K562 (cell line): ENCODE measurements around the gene ABCC10. TPM values are rescaled to one million over a fixed set of nuclear protein-coding genes. Genes with fewer than 3 reads are reported as not detected.
"Not testable (repeated sequence)": the region's sequence is repeated elsewhere in the genome, so short reads cannot be mapped to it uniquely, and the experiment has no call there.

Experiments
- ATAC-seq: fragments of 200-7000 bp; cut with Tn5 transposase; 3 replicates; pipeline ENCODE4 v1.9.1; 2020; ENCODE audit warnings: moderate library complexity
- BruUV-seq: library from RNA; stranded (reverse); fragments of 400-500 nt; replicated peaks from 2 replicates; lab custom pipeline; 2021; lab: Mats Ljungman, UMichigan
- CTCF ChIA-PET: fragments of 300-600 bp; formaldehyde crosslinking; extraction: SDS; loops from one replicate; lab custom pipeline; 2021; ENCODE audit warnings: low intra/inter-chr PET ratio; lab: Yijun Ruan, JAX
- POLR2A ChIA-PET: fragments of 300-600, 350-650 bp; sonication (Branson Sonifier 250); formaldehyde crosslinking; extraction: SDS; loops from one replicate; lab custom pipeline; 2021; ENCODE audit warnings: antibody characterized with exemption, inconsistent platforms; lab: Yijun Ruan, JAX
- DNase-seq, 4 experiments: peaks; one replicate each; pipeline versions ENCODE4 v3.0.0 to v3.0.0-alpha.2; 2011 to 2018; ENCODE audit warnings: low spot score in 3 of 4, mixed read lengths in 3 of 4; ENCODE audit errors: extremely low read depth in 1 of 4
- FAIRE-seq: peaks from 2 replicates; lab custom pipeline; 2011; peaks lifted over from hg19 to GRCh38; lab: Jason Lieb, UNC
- H2AFZ ChIP-seq: 2 replicates; pipeline ENCODE4 v1.6.0; 2011; ENCODE audit warnings: low read depth, low read length, control low read depth, inconsistent platforms
- H3K27ac ChIP-seq: fragments of 200-600 bp; 3 replicates; pipeline ENCODE4 v1.8.0; 2011; ENCODE audit warnings: low read depth, mild to moderate bottlenecking, control low read depth, inconsistent platforms, low read length, moderate library complexity, mixed read lengths; ENCODE audit errors: extremely low read depth
- H3K27me3 ChIP-seq, 2 experiments: fragments of 300-600 bp in 1 of 2; 2 replicates in 1 of 2; 3 replicates in 1 of 2; pipeline versions ENCODE4 v1.6.0 to v1.8.0; 2011; ENCODE audit warnings: inconsistent platforms in 2 of 2, low read length in 2 of 2, mild to moderate bottlenecking in 1 of 2, mixed read lengths in 1 of 2, moderate library complexity in 1 of 2; ENCODE audit not compliant: control insufficient read depth in 2 of 2, insufficient read depth in 2 of 2
- H3K36me3 ChIP-seq: fragments of 300-600 bp; 3 replicates; pipeline ENCODE4 v1.8.0; 2011; ENCODE audit warnings: mild to moderate bottlenecking, low read length, inconsistent platforms; ENCODE audit not compliant: control insufficient read depth, insufficient read depth
- H3K4me1 ChIP-seq, 2 experiments: fragments of 200-600 bp in 1 of 2; replicated peaks in 1 of 2; 2 replicates in 1 of 2; 3 replicates in 1 of 2; pipeline versions ENCODE4 v1.5.1 to v1.8.0; 2011; ENCODE audit warnings: inconsistent platforms in 2 of 2, low read length in 2 of 2, mild to moderate bottlenecking in 1 of 2, mixed read lengths in 1 of 2, moderate library complexity in 1 of 2; ENCODE audit not compliant: control insufficient read depth in 2 of 2, insufficient read depth in 2 of 2
- H3K4me2 ChIP-seq: 2 replicates; pipeline ENCODE4 v1.6.1; 2011; ENCODE audit warnings: low read length, control low read depth, inconsistent platforms, mixed read lengths; ENCODE audit not compliant: insufficient read depth
- H3K4me3 ChIP-seq: fragments of 200-600 bp; sonication (generic), shearing (Covaris generic); 2 replicates; pipeline ENCODE4 v1.5.1; 2016; ENCODE audit warnings: control low read depth, inconsistent platforms
- H3K79me2 ChIP-seq: fragments of 200-600 bp; 3 replicates; pipeline ENCODE4 v1.8.0; 2011; ENCODE audit warnings: low read length, inconsistent platforms; ENCODE audit not compliant: control insufficient read depth, insufficient read depth
- H3K9ac ChIP-seq, 2 experiments: 2 replicates each; pipeline versions ENCODE4 v1.6.0 to v1.6.1; 2011; ENCODE audit warnings: low read depth in 2 of 2, low read length in 2 of 2, control low read depth in 1 of 2, inconsistent platforms in 1 of 2, mild to moderate bottlenecking in 1 of 2, mixed read lengths in 1 of 2; ENCODE audit not compliant: insufficient read depth in 1 of 2
- H3K9me1 ChIP-seq: one replicate; pipeline ENCODE4 v1.6.0; 2011; ENCODE audit warnings: inconsistent platforms, mild to moderate bottlenecking, low read length, moderate library complexity; ENCODE audit not compliant: control insufficient read depth, insufficient read depth
- H3K9me3 ChIP-seq: replicated peaks from 2 replicates; pipeline ENCODE4 v1.5.1; 2011; ENCODE audit warnings: low read depth, low read length, inconsistent platforms; ENCODE audit not compliant: control insufficient read depth, insufficient read depth
- H4K20me1 ChIP-seq: replicated peaks from 2 replicates; pipeline ENCODE4 v1.6.1; 2011; ENCODE audit warnings: low read length, inconsistent platforms, mixed read lengths; ENCODE audit not compliant: control insufficient read depth, insufficient read depth
- CEBPG ChIP-seq, 3 experiments: fragments of 200-800 bp in 1 of 3; sonication (Bioruptor generic) in 1 of 3; sonication (generic) in 1 of 3; formaldehyde crosslinking in 1 of 3; IDR thresholded peaks in 2 of 3; conservative IDR thresholded peaks in 1 of 3; 2 replicates each; pipeline versions ENCODE4 v1.6.1 to v1.8.0; 2016 to 2022; ENCODE audit warnings: missing compliant biosample characterization in 2 of 3, missing genetic modification characterization in 2 of 3, mild to moderate bottlenecking in 1 of 3, missing genetic modification reagents in 1 of 3
- KAT7 ChIP-seq: sonication (generic); formaldehyde crosslinking; IDR thresholded peaks from 2 replicates; pipeline ENCODE4 v1.8.0; 2022; ENCODE audit warnings: missing genetic modification reagents, mild to moderate bottlenecking, borderline replicate concordance
- MEIS2 ChIP-seq: fragments of 450-650 bp; IDR thresholded peaks from 2 replicates; pipeline ENCODE4 v1.6.1; 2014; ENCODE audit warnings: mild to moderate bottlenecking; ENCODE audit not compliant: partially characterized antibody
- NUFIP1 ChIP-seq: fragments of 450-650 bp; IDR thresholded peaks from 2 replicates; pipeline ENCODE4 v1.6.1; 2018; ENCODE audit not compliant: partially characterized antibody
- POLR2G ChIP-seq: fragments of 200-400 bp; formaldehyde crosslinking; IDR thresholded peaks from 2 replicates; pipeline ENCODE4 v1.6.1; 2017; ENCODE audit warnings: low read depth, mild to moderate bottlenecking, antibody characterized with exemption, low read length, moderate library complexity
- PRMT5 ChIP-seq: sonication (generic); formaldehyde crosslinking; IDR thresholded peaks from 2 replicates; pipeline ENCODE4 v1.5.0; 2020; ENCODE audit warnings: missing genetic modification reagents
- RBM17 ChIP-seq: fragments of 200-400 bp; formaldehyde crosslinking; IDR thresholded peaks from 2 replicates; pipeline ENCODE4 v1.6.1; 2017; ENCODE audit warnings: low read depth, mild to moderate bottlenecking, low read length, borderline replicate concordance
- SMARCA5 ChIP-seq: fragments of 450-650 bp; IDR thresholded peaks from 2 replicates; pipeline ENCODE4 v1.6.1; 2016
- ZSCAN32 ChIP-seq: fragments of 450-650 bp; formaldehyde crosslinking; IDR thresholded peaks from 2 replicates; pipeline ENCODE4 v1.4.0; 2020; ENCODE audit warnings: mild to moderate bottlenecking, moderate library complexity
- WGBS: fragments of 100-300 bp; shearing (Covaris generic); methylation state at CpG from one replicate; pipeline ENCODE4 v1.1.6; 2016; ENCODE audit warnings: low coverage, mixed read lengths; ENCODE audit not compliant: insufficient coverage; ENCODE audit errors: missing lambda C conversion rate; 5-methylcytosine and 5-hydroxymethylcytosine counted together
- in situ Hi-C: fragments of 300-500 bp; cut with MboI; formaldehyde crosslinking; loops from 4 replicates; pipeline ENCODE4 v1.15.0; 2018; ENCODE audit warnings: inconsistent platforms, mixed read lengths
- intact Hi-C: fragments of 100-400 bp; cut with micrococcal nuclease; formaldehyde crosslinking; loops from 2 replicates; pipeline ENCODE4 v1.14.2; 2022
- polyA plus RNA-seq, 8 experiments: library from polyadenylated mRNA; depleted of rRNA in 4 of 8; stranded (reverse) in 5 of 8; unstranded in 3 of 8; fragments of >200 nt; fragmentation: Nextera tagmentation in 2 of 8; fragmentation: Illumina TruSeq in 1 of 8; extraction: Ambion mirVana in 2 of 8; extraction: Trizol in 1 of 8; gene quantifications; 2 replicates each; pipeline versions ENCODE4 v1.2.1 to v1.2.3, GENCODE V29; 2011 to 2014; ENCODE audit warnings: inconsistent platforms in 1 of 8, missing spikeins in 1 of 8
- total RNA-seq, 7 experiments: library from RNA; depleted of rRNA in 6 of 7; stranded (reverse); fragments of >200 nt in 6 of 7; fragmentation: Illumina TruSeq in 2 of 7; extraction: Trizol in 2 of 7; gene quantifications; 2 replicates each; pipeline versions ENCODE4 v1.2.1 to v1.2.3, GENCODE V29; 2011 to 2021; ENCODE audit warnings: low replicate concordance in 1 of 7
- TF ChIP-seq, protein P1 (sequence below): sonication (generic); formaldehyde crosslinking; IDR thresholded peaks from 2 replicates; pipeline ENCODE4 v1.8.0; 2022; ENCODE audit warnings: missing genetic modification reagents, mild to moderate bottlenecking, moderate library complexity, borderline replicate concordance
- TF ChIP-seq, protein P2 (sequence below): IDR thresholded peaks from 3 replicates; pipeline ENCODE4 v1.6.1; 2011; ENCODE audit warnings: borderline replicate concordance, mild to moderate bottlenecking; ENCODE audit not compliant: insufficient read length, insufficient read depth

Gene ABCC10
- total and polyA plus RNA-seq, 9 of the 15 experiments (the other 6 are each of a cell fraction or from before 2014, with no cell fraction given): 2.4 to 29.1 (median 13.7) TPM

DNA sequence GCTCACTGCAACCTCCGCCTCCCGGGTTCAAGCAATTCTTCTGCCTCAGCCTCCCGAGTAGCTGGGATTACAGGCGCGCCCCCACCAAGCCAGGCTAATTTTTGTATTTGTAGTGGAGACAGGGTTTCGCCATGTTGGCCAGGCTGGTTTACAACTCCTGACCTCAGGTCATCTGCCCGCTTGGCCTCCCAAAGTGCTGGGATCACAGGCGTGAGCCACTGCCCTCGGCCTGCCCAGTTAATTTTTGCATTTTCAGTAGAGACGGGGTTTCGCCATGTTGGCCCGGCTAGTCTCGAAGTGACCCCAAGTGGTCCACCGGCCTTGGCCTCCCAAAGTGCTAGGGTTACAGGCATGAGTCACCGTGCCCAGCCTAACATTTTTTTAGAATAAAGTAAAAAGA lies 30.8 kb downstream of the ABCC10 start:
- H3K4me2 ChIP-seq, in situ Hi-C loops, H4K20me1 ChIP-seq: not testable (repeated sequence)

DNA sequence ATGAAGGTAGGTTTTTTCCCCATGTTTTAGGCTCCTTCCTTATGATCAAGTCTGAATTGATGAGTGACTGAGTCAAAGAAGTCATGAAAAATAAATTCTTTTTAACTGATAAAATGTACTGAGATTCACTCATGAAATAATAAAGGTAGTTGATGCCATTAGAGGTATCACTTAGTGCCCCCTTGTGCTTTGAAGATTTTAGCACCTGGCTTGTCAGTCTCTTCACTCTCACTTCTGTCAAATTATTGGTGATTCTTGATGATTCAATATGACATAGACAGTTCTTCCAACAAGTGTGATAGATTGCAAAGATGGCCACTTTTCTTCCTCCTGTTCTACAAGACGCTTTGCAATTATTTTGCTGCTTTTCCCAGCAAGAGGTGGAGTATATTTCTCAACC lies 32.2 kb downstream of the ABCC10 start:
- POLR2A ChIA-PET: interaction anchor here (0.8 to 1.5 kb wide), 5 partner anchors 9 to 240 kb away, joined by 3 to 4 read pairs (median 4); no protein-coding TSS in a partner anchor
- no TSS peak for BruUV-seq
- TF ChIP-seq NUFIP1 (no peak), ZSCAN32 (no peak), RBM17 (no peak), SMARCA5 (no peak), CEBPG (CRISPR knock-in tag; IDR thresholded peaks at IDR 0.05) (no peak), CEBPG (tag; conservative IDR thresholded peaks at IDR 0.05 in 1 of 2, IDR thresholded peaks at IDR 0.05 in 1 of 2) (no peak), PRMT5 (no peak), MEIS2 (no peak), KAT7 (CRISPR knock-in tag) (no peak)
- TF ChIP-seq, protein P1, sequence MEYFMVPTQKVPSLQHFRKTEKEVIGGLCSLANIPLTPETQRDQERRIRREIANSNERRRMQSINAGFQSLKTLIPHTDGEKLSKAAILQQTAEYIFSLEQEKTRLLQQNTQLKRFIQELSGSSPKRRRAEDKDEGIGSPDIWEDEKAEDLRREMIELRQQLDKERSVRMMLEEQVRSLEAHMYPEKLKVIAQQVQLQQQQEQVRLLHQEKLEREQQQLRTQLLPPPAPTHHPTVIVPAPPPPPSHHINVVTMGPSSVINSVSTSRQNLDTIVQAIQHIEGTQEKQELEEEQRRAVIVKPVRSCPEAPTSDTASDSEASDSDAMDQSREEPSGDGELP (CRISPR knock-in tag): no peak
- TF ChIP-seq, protein P2, sequence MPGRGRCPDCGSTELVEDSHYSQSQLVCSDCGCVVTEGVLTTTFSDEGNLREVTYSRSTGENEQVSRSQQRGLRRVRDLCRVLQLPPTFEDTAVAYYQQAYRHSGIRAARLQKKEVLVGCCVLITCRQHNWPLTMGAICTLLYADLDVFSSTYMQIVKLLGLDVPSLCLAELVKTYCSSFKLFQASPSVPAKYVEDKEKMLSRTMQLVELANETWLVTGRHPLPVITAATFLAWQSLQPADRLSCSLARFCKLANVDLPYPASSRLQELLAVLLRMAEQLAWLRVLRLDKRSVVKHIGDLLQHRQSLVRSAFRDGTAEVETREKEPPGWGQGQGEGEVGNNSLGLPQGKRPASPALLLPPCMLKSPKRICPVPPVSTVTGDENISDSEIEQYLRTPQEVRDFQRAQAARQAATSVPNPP: no peak

More for the DNA sequence above, 30.8 kb downstream of the ABCC10 start:
- H3K9me1 ChIP-seq, H3K9me3 ChIP-seq, H3K36me3 ChIP-seq, H2AFZ ChIP-seq, H3K79me2 ChIP-seq, H3K9ac ChIP-seq, ATAC-seq, intact Hi-C loops, H3K4me3 ChIP-seq, FAIRE-seq, BruUV-seq, H3K27ac ChIP-seq, DNase-seq, POLR2A ChIA-PET: not testable (repeated sequence)
- Histone ChIP-seq H3K4me1 (peaks cover 0 to 18% of the 10 kb centered on the region in 2 experiments; a peak in 4 of 5 replicates), H3K27me3 (peaks cover 9 to 11% of the 10 kb centered on the region in 2 experiments; a peak in 3 of 5 replicates)
- CTCF ChIA-PET: interaction anchor here (0.6 to 1.2 kb wide), 4 partner anchors 31 to 288 kb away, joined by 3 to 8 read pairs (median 5); no protein-coding TSS in a partner anchor
- TF ChIP-seq POLR2G: 0 out of 2 replicates have a peak, but pooled peaks have one; percentile 19
- 73% methylated on average over 15 of the region's 15 CpGs for WGBS

More for the DNA sequence above, 32.2 kb downstream of the ABCC10 start:
- Histone ChIP-seq H3K36me3 (no peaks in the 10 kb centered on the region), H3K9me1 (no peaks in the 10 kb centered on the region), H3K4me3 (no peak overlapping the region), H3K27ac (no peak overlapping the region), H3K9me3 (0 out of 2 replicates have a peak, but pooled peaks cover 6% of the 10 kb centered on the region), H3K9ac (no peak overlapping the region), H3K4me1 (peaks cover 0 to 13% of the 10 kb centered on the region in 2 experiments; a peak in 4 of 5 replicates), H3K79me2 (no peaks in the 10 kb centered on the region), H3K27me3 (peaks cover 11 to 15% of the 10 kb centered on the region in 2 experiments; a peak in 3 of 5 replicates), H2AFZ (no peak overlapping the region), H4K20me1 (no peaks in the 10 kb centered on the region), H3K4me2 (no peak overlapping the region)
- WGBS: 0% methylated on average over 1 of the region's 1 CpG
- DNase-seq (no peak), ATAC-seq (no peak), FAIRE-seq (no peak)
- intact Hi-C loops (no loop called here), in situ Hi-C loops (no loop called here)
- CTCF ChIA-PET: interaction anchor here (0.9 kb wide), 1 partner anchor 14 kb away, joined by 3 read pairs; no protein-coding TSS in a partner anchor
